Activated naive CD8-positive, alpha-beta T cell (primary cell): ENCODE measurements around the gene WDR75.

Source experiments
- H3K27ac Mint-ChIP-seq: one replicate; pipeline ENCODE4 v1.8.0; 2021; ENCODE audit warnings: mixed read lengths
- H3K27me3 Mint-ChIP-seq: one replicate; pipeline ENCODE4 v1.8.0; 2021; ENCODE audit warnings: mixed read lengths
- H3K36me3 Mint-ChIP-seq: one replicate; pipeline ENCODE4 v1.8.0; 2021; ENCODE audit warnings: mixed read lengths
- H3K4me1 Mint-ChIP-seq: one replicate; pipeline ENCODE4 v1.8.0; 2021; ENCODE audit warnings: low read depth, mixed read lengths
- H3K4me3 Mint-ChIP-seq: one replicate; pipeline ENCODE4 v1.8.0; 2021; ENCODE audit warnings: mild to moderate bottlenecking, mixed read lengths
- H3K9me3 Mint-ChIP-seq: one replicate; pipeline ENCODE4 v1.8.0; 2021; ENCODE audit warnings: low read depth, mixed read lengths

The WDR75 gene

GRCh38 chr2:189521699-189522434 is 80.6 kb downstream of the WDR75 start:
- Mint-ChIP-seq H3K27ac (no peak overlapping the region), H3K4me1 (no peaks in the 10 kb centered on the region), H3K27me3 (no peaks in the 10 kb centered on the region), H3K36me3 (no peaks in the 10 kb centered on the region), H3K9me3 (no peaks in the 10 kb centered on the region), H3K4me3 (no peak overlapping the region)

GRCh38 chr2:189522435-189523151 is 81.3 kb downstream of the WDR75 start:
- Mint-ChIP-seq H3K27me3 (no peaks in the 10 kb centered on the region), H3K4me1 (no peaks in the 10 kb centered on the region)

GRCh38 chr2:189524746-189525145 is 83.5 kb downstream of the WDR75 start:
- H3K27me3 Mint-ChIP-seq: no peaks in the 10 kb centered on the region

More at GRCh38 chr2:189522435-189523151, 81.3 kb downstream of the WDR75 start:
- no peak overlapping the region for H3K27ac Mint-ChIP-seq
- H3K4me3 Mint-ChIP-seq: no peak overlapping the region
- H3K36me3 Mint-ChIP-seq: no peaks in the 10 kb centered on the region
- H3K9me3 Mint-ChIP-seq: no peaks in the 10 kb centered on the region

More at GRCh38 chr2:189524746-189525145, 83.5 kb downstream of the WDR75 start:
- Mint-ChIP-seq H3K27ac (no peak overlapping the region), H3K36me3 (no peaks in the 10 kb centered on the region), H3K4me3 (no peak overlapping the region), H3K9me3 (no peaks in the 10 kb centered on the region), H3K4me1 (no peaks in the 10 kb centered on the region)
